PC-3 (cell line): Measurements from ENCODE around the gene CACNA1A.

ENCODE experiments used
- CTCF ChIP-seq: fragments of 300-600 bp; sonication (generic); conservative IDR thresholded peaks from 2 replicates; pipeline ENCODE4 v1.5.1; 2017; ENCODE audit warnings: antibody characterized with exemption, low read depth, mild to moderate bottlenecking, low read length
- EZH2 ChIP-seq: fragments of 300-600 bp; sonication (generic); IDR thresholded peaks from one replicate; pipeline ENCODE4 v1.6.1; 2017; ENCODE audit warnings: antibody characterized with exemption, mild to moderate bottlenecking, low read length; ENCODE audit not compliant: unreplicated experiment

GRCh38 chr19:13234518-13234917 is 271.8 kb downstream of the CACNA1A start:
- peak; percentile 96 for TF ChIP-seq CTCF
- no peak for TF ChIP-seq EZH2
